Prostate gland (tissue), 2 donors: ENCODE results near the gene IL6R.

Experiments used
- POLR2A ChIP-seq: fragments of 450-650 bp; IDR thresholded peaks from one replicate; pipeline ENCODE4 v1.6.1; 2016; ENCODE audit warnings: antibody characterized with exemption, mild to moderate bottlenecking
- POLR2AphosphoS5 ChIP-seq: sonication (generic); formaldehyde crosslinking; IDR thresholded peaks from one replicate; pipeline ENCODE4 v1.6.1; 2017; ENCODE audit warnings: antibody characterized with exemption
- TF ChIP-seq, protein P1 (sequence below), 4 experiments: fragments of 200-600 bp in 2 of 4; fragments of 450-650 bp in 2 of 4; sonication (generic) in 2 of 4; IDR thresholded peaks; 1 replicate in 3 of 4; 2 replicates in 1 of 4; pipeline ENCODE4 v1.5.1; 2016 to 2019; ENCODE audit warnings: antibody characterized with exemption in 4 of 4, mild to moderate bottlenecking in 2 of 4, moderate library complexity in 2 of 4

DNA sequence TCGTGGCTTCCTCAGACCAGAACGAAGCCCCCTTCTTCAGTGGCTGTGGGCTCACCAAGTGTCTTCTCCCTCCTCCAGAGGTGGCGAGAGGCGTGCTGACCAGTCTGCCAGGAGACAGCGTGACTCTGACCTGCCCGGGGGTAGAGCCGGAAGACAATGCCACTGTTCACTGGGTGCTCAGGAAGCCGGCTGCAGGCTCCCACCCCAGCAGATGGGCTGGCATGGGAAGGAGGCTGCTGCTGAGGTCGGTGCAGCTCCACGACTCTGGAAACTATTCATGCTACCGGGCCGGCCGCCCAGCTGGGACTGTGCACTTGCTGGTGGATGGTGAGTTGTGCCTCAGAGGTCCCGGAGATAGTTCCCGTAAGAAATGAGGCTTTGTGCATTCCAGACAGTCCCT lies 24.0 kb downstream of the IL6R start:
- TF ChIP-seq, protein P1, sequence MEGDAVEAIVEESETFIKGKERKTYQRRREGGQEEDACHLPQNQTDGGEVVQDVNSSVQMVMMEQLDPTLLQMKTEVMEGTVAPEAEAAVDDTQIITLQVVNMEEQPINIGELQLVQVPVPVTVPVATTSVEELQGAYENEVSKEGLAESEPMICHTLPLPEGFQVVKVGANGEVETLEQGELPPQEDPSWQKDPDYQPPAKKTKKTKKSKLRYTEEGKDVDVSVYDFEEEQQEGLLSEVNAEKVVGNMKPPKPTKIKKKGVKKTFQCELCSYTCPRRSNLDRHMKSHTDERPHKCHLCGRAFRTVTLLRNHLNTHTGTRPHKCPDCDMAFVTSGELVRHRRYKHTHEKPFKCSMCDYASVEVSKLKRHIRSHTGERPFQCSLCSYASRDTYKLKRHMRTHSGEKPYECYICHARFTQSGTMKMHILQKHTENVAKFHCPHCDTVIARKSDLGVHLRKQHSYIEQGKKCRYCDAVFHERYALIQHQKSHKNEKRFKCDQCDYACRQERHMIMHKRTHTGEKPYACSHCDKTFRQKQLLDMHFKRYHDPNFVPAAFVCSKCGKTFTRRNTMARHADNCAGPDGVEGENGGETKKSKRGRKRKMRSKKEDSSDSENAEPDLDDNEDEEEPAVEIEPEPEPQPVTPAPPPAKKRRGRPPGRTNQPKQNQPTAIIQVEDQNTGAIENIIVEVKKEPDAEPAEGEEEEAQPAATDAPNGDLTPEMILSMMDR (IDR thresholded peaks at IDR 0.05) = no peak
- TF ChIP-seq POLR2AphosphoS5 (no peak), POLR2A (no peak)
